B cell (primary cell): ENCODE measurements around the gene UBE2Q1.

Source experiments
- CTCF ChIP-seq: fragments of 200-600 bp; IDR thresholded peaks from one replicate; pipeline ENCODE4 v1.8.0; 2022; ENCODE audit warnings: antibody characterized with exemption, mild to moderate bottlenecking
- EZH2 ChIP-seq: IDR thresholded peaks from 2 replicates; pipeline ENCODE4 v1.6.1; 2012; ENCODE audit warnings: borderline replicate concordance, low read depth, mild to moderate bottlenecking, moderate library complexity, low read length; ENCODE audit not compliant: insufficient read depth, poor library complexity, severe bottlenecking

GRCh38 chr1:154586231-154586630, 27.8 kb upstream of the UBE2Q1 start:
- no peak for TF ChIP-seq CTCF
- TF ChIP-seq EZH2 = no peak
